Caco-2 (cell line): Measurements from ENCODE around the gene STPG3. TPM values are rescaled to one million over a fixed set of nuclear protein-coding genes. Genes with fewer than 3 reads are reported as not detected.

Experiments
- BruUV-seq: library from RNA; stranded (reverse); fragments of 400-500 nt; replicated peaks from 2 replicates; lab custom pipeline; 2021; lab: Mats Ljungman, UMichigan
- CTCF ChIA-PET: fragments of 300-600 bp; sonication (Branson Sonifier 250); formaldehyde crosslinking; loops from one replicate; lab custom pipeline; 2022; ENCODE audit warnings: antibody characterized with exemption; lab: Charles Lee
- POLR2A ChIA-PET: fragments of 300-600 bp; sonication (Branson Sonifier 250); formaldehyde crosslinking; loops from one replicate; lab custom pipeline; 2022; ENCODE audit warnings: antibody characterized with exemption; lab: Charles Lee
- DNase-seq, 2 experiments: peaks; one replicate each; pipeline versions ENCODE4 v3.0.0 to v3.0.0-alpha.2; 2020 to 2022
- H3K27me3 ChIP-seq: replicated peaks from 2 replicates; pipeline ENCODE4 v1.6.0; 2011; ENCODE audit warnings: low read length; ENCODE audit not compliant: control insufficient read depth, insufficient read depth
- H3K36me3 ChIP-seq: 2 replicates; pipeline ENCODE4 v1.5.1; 2011; ENCODE audit warnings: low read length; ENCODE audit not compliant: control insufficient read depth, insufficient read depth
- H3K4me1 ChIP-seq: fragments of 250-450 bp; sonication (Bioruptor Pico); 2 replicates; pipeline ENCODE4 v1.5.1; 2020; ENCODE audit warnings: mild to moderate bottlenecking
- H3K4me3 ChIP-seq: 2 replicates; pipeline ENCODE4 v1.5.1; 2011; ENCODE audit warnings: low read depth, mild to moderate bottlenecking, control low read depth, low read length
- H3K9me3 ChIP-seq: fragments of 250-450 bp; sonication (Bioruptor Pico); 2 replicates; pipeline ENCODE4 v1.5.1; 2020; ENCODE audit warnings: mild to moderate bottlenecking, moderate library complexity
- H3K27ac Mint-ChIP-seq: one replicate; pipeline ENCODE4 v1.8.0; 2022; ENCODE audit warnings: mixed read lengths; ENCODE audit not compliant: unreplicated experiment
- H3K27me3 Mint-ChIP-seq: one replicate; pipeline ENCODE4 v1.8.0; 2022; ENCODE audit warnings: mixed read lengths; ENCODE audit not compliant: insufficient read depth, unreplicated experiment
- H3K36me3 Mint-ChIP-seq: one replicate; pipeline ENCODE4 v1.8.0; 2022; ENCODE audit warnings: mild to moderate bottlenecking, mixed read lengths; ENCODE audit not compliant: insufficient read depth, unreplicated experiment
- H3K4me1 Mint-ChIP-seq: one replicate; pipeline ENCODE4 v1.8.0; 2022; ENCODE audit warnings: low read depth, mixed read lengths; ENCODE audit not compliant: unreplicated experiment
- H3K4me3 Mint-ChIP-seq: one replicate; pipeline ENCODE4 v1.8.0; 2022; ENCODE audit warnings: mild to moderate bottlenecking, moderate library complexity, mixed read lengths; ENCODE audit not compliant: unreplicated experiment
- H3K9me3 Mint-ChIP-seq: one replicate; pipeline ENCODE4 v1.8.0; 2022; ENCODE audit warnings: mixed read lengths; ENCODE audit not compliant: unreplicated experiment
- CTCF ChIP-seq, 2 experiments: fragments of 200-600 bp in 1 of 2; IDR thresholded peaks; 1 replicate in 1 of 2; 2 replicates in 1 of 2; pipeline versions ENCODE4 v1.5.1 to v1.8.0; 2011 to 2022; ENCODE audit warnings: antibody characterized with exemption in 1 of 2, control low read depth in 1 of 2, inconsistent platforms in 1 of 2, low read depth in 1 of 2, low read length in 1 of 2, mild to moderate bottlenecking in 1 of 2, moderate library complexity in 1 of 2; ENCODE audit not compliant: insufficient read depth in 1 of 2, severe bottlenecking in 1 of 2, unreplicated experiment in 1 of 2
- intact Hi-C: fragments of 100-400 bp; cut with micrococcal nuclease; formaldehyde crosslinking; loops from one replicate; pipeline ENCODE4 v1.10.0; 2022; ENCODE audit not compliant: unreplicated experiment
- total RNA-seq: library from RNA; stranded (reverse); gene quantifications from 2 replicates; pipeline ENCODE4 v1.2.3, GENCODE V29; 2022

The STPG3 gene
- total RNA-seq, 1 experiment from 2014 or later = not detected

GRCh38 chr9:137219757-137220316 lies 31.2 kb upstream of the STPG3 start:
- Mint-ChIP-seq H3K27me3 (no peaks in the 10 kb centered on the region), H3K36me3 (peaks cover 34% of the 10 kb centered on the region), H3K27ac (no peak overlapping the region), H3K9me3 (no peaks in the 10 kb centered on the region), H3K4me1 (peaks cover 6% of the 10 kb centered on the region), H3K4me3 (peak overlapping the region; percentile 51)
- no peak for TF ChIP-seq CTCF (IDR thresholded peaks at IDR 0.05; ENCODE audit: insufficient read depth in 1 of 2, low read depth in 1 of 2, low read length in 1 of 2, severe bottlenecking in 1 of 2, unreplicated experiment in 1 of 2)
- Histone ChIP-seq H3K4me1 (peaks cover 25% of the 10 kb centered on the region), H3K9me3 (no peaks in the 10 kb centered on the region), H3K4me3 (no peak overlapping the region), H3K36me3 (no peaks in the 10 kb centered on the region), H3K27me3 (no peaks in the 10 kb centered on the region)
- no peak for DNase-seq
- intact Hi-C loops = loop anchor here (1.0 kb wide), 1 partner anchor 20 kb away; the partner anchor contains the start of gene TPRN
- ChIA-PET POLR2A (no interaction called here), CTCF (no interaction called here)
- no TSS peak for BruUV-seq

GRCh38 chr9:137220317-137221094 lies 30.6 kb upstream of the STPG3 start:
- Histone ChIP-seq H3K4me1 (peaks cover 25% of the 10 kb centered on the region), H3K4me3 (no peak overlapping the region), H3K27me3 (no peaks in the 10 kb centered on the region), H3K36me3 (no peaks in the 10 kb centered on the region), H3K9me3 (no peaks in the 10 kb centered on the region)
- POLR2A ChIA-PET = no interaction called here
- Mint-ChIP-seq H3K4me3 (peak overlapping the region; percentile 51), H3K9me3 (no peaks in the 10 kb centered on the region), H3K36me3 (peaks cover 33% of the 10 kb centered on the region), H3K4me1 (peaks cover 6% of the 10 kb centered on the region), H3K27me3 (no peaks in the 10 kb centered on the region), H3K27ac (no peak overlapping the region)
- no TSS peak for BruUV-seq
- TF ChIP-seq CTCF (IDR thresholded peaks at IDR 0.05; ENCODE audit: insufficient read depth in 1 of 2, low read depth in 1 of 2, low read length in 1 of 2, severe bottlenecking in 1 of 2, unreplicated experiment in 1 of 2) = no peak
- CTCF ChIA-PET = interaction anchor here (0.7 kb wide), 1 partner anchor 16 kb away, joined by 4 read pairs; no protein-coding TSS in a partner anchor
- intact Hi-C loops = no loop called here
- DNase-seq = no peak

GRCh38 chr9:137221095-137221505 lies 30.0 kb upstream of the STPG3 start:
- TF ChIP-seq CTCF (IDR thresholded peaks at IDR 0.05; ENCODE audit: insufficient read depth in 1 of 2, low read depth in 1 of 2, low read length in 1 of 2, severe bottlenecking in 1 of 2, unreplicated experiment in 1 of 2) = no peak
- Histone ChIP-seq H3K9me3 (no peaks in the 10 kb centered on the region), H3K27me3 (no peaks in the 10 kb centered on the region), H3K4me1 (peaks cover 25% of the 10 kb centered on the region), H3K36me3 (no peaks in the 10 kb centered on the region), H3K4me3 (peak overlapping the region; percentile 69)
- Mint-ChIP-seq H3K36me3 (peaks cover 33% of the 10 kb centered on the region), H3K4me1 (peaks cover 6% of the 10 kb centered on the region), H3K27ac (no peak overlapping the region), H3K27me3 (no peaks in the 10 kb centered on the region), H3K9me3 (no peaks in the 10 kb centered on the region), H3K4me3 (peak overlapping the region; percentile 85)
- intact Hi-C loops = no loop called here
- no peak for DNase-seq
- POLR2A ChIA-PET = interaction anchor here (3.3 kb wide), 1 partner anchor 19 kb away, joined by 27 read pairs; the partner anchor contains the start of gene TUBB4B
- BruUV-seq = no TSS peak
- CTCF ChIA-PET = interaction anchor here (0.7 kb wide), 1 partner anchor 15 kb away, joined by 4 read pairs; no protein-coding TSS in a partner anchor
